HG02610 (cell line): Measurements from ENCODE around the gene FADS2.

ENCODE experiments used
- ATAC-seq: cut with Tn5 transposase; IDR thresholded peaks from one replicate; pipeline ENCODE4 v1.9.1; 2021; ENCODE audit warnings: mild to moderate bottlenecking, moderate library complexity; ENCODE audit not compliant: unreplicated experiment

The FADS2 gene

DNA sequence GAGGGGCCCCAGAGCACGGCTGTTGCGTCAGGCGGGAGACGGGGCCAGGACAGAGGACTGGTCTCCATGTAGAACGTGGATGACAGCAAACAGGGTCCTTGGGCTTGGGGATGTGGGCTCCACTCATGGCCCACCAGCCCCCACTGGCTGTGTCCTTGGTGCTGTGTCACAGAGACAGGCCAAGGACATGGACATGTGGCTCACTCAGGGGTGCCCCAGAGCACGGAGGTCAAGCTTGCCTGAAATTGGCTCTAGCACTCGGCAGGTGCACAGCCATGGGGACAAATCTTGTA is 14.4 kb downstream of the FADS2 start:
- ATAC-seq, result no peak

DNA sequence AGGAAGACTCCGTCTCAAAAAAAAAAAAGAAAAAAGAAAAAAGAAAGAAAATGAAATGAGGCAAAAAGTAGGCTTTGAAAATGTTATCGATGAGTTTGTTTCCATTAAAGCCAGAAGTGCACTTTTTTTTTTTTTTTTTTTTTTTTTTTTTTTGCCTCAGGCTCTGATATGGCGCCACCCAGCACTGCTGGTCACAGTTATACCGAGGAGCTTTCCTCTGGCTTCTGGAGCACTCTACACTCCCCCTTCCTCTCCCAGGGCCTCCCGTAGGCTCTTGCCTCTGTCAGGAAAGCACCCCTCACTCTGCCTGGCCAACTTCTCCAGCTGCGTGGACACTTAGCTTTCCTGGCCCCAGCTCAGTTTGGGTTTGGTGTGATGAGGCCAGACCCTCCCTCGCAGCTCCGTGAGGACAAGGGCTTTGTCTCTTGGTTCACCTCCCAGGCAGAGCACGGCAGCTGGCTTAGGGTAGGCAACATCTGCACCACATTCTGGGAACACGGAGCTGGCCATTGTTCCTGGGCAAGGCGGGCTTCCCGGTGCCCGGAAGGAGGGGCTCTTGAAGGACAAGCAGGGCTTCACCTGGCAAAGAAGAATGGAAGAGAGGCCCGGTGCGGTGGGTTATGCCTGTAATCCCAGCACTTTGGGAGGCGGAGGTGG is 16.9 kb downstream of the FADS2 start:
- ATAC-seq, result no peak

DNA sequence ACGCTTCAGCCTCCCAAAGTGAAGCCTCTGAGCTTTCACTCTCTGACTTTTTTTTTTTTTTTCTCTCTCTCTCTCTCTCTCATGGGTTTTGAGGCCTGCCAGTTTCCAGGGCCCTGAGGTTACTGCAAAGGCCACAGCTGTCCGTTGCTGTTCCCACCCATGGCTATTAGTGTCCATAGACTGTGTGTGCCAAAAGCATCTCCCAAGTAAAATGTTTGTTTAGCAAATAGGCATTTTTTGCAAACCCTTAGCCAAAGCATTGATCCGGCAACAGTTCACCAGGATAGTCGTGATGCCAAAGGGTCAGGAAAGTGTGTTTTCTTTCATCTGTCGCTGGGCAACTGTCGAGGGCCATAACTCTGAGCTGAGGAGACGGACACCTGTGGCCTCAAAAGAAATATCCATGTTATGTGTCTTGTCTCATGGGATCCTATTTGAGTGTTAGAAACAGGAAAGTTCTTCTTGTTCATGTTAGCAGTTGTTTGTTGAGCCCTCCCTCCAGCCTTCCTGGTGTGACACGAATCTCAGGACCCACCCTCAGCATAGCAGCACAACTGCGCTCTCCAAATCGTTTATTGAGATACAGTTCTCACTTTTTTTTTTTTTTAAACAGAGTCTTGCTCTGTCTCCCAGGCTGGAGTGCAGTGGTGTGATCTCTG is 18.4 kb downstream of the FADS2 start:
- no peak for ATAC-seq

DNA sequence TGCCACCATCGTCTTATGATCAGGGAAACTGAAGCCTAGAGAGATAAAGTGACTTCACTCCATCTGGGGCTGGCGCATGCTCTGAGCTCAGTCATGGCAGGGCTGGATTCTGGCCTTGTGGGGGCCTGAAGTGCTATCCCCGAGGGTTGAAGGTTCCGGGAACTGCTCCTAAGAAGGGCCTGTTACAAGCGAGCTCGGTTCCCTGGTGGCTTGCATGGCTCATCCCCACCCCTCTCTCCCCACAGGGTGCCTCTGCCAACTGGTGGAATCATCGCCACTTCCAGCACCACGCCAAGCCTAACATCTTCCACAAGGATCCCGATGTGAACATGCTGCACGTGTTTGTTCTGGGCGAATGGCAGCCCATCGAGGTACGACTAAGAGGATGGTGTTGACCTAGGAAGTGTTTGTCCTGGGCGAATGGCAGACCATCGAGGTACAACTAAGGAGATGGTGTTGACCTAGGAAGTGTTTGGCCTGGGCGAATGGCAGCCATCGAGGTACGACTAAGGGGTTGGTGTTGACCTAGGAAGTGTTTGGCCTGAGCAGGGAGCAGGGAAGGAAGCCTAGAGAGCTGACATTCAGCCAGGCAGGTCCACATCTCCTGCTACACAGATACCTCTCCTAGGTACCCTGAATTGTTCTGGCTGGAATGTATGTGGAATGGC is 19.9 kb downstream of the FADS2 start:
- ATAC-seq, result no peak

DNA sequence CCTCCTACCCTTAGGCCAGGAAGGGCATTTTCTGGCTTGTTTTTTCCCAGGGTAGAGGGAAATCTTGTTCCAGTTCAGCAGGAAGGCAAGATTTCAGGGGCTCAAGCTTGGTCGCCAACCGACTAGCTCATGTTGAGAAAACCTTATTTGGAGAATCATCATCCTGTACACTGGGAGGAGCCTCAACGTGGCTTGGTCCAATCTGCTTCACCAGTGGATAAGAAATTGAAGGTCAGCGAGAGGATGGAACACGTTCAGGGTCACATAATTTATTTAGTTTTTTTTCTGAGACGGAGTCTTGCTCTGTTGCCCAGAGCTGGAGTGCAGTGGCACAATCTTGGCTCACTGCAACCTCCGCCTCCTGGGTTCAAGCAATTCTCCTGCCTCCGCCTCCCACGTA is 20.5 kb downstream of the FADS2 start:
- ATAC-seq, result no peak

DNA sequence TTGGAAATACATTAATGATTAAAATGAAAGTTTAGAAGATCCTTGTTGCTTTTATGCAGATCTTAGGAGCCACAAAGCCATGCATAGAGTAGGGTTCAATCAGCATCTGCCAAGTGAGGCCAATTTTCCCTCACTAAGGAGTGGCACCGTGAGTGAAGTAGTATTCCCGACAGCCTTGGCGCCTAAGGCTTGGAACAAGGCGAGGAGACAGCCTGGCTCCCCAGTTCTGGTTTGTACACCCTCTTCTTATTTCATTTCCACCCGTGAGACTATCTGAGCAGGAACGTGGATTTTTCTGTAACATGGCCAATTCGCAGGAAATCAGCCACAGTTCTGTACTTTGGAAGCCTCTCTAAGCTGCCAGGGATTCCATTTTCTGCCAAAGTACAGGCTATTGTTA is 22.6 kb downstream of the FADS2 start:
- no peak for ATAC-seq

DNA sequence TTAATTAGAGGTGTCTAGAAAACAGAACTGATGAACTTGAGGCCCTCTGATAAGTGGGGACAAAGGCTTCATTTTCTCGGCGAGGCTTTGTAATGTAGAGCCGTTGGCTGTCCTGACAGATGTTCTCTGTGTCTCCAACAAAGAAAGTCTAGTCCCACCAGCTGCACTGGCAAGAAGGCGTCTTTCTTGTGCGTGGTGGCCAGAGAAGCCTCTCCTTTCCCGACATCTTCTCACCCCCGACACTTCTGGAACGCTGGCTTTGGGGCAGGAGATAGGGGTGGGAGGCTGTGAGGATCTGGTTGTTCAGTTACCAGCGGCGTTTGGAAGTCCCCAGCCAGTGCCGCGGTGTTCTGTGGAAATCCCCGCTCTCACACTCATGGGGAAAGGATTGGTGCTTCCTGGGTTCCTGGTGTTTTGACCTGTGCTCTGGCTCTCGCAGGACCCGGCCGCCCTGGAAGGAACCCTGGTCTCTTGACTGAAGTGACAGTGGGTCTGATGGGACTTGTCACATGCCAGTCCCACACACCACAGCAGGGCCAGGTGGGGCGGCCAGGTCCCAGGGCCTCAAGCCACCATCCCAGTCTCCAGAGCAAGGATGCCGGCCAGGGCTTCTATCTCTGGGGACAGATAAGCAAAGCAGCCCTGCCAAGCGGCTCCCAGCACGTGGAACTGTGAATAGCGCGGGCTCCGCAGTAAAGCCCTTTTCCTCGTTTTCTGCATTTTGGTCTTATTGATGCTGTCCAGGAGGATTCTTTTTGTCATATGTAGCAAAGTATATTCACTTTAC is 23.2 kb downstream of the FADS2 start:
- ATAC-seq, result no peak

DNA sequence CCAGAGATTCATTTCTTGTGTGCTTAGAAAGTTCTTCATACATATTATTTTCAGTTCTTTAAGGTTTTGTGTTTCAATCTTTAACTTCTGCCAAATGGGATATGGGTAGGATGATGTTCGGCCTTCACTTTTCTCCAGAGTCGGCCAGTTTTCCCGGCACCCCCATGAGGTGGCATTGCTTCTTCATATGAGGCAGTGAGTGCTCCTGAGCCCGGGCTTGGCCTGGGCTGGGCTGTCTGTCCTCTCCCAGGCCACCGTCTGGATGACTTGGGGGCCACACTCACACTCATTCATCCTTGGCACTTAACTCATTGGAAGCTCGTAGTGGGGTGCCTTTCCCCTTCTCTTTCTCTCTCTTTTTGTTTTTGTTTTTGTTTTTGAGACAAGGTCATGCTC is 23.8 kb downstream of the FADS2 start:
- no peak for ATAC-seq

DNA sequence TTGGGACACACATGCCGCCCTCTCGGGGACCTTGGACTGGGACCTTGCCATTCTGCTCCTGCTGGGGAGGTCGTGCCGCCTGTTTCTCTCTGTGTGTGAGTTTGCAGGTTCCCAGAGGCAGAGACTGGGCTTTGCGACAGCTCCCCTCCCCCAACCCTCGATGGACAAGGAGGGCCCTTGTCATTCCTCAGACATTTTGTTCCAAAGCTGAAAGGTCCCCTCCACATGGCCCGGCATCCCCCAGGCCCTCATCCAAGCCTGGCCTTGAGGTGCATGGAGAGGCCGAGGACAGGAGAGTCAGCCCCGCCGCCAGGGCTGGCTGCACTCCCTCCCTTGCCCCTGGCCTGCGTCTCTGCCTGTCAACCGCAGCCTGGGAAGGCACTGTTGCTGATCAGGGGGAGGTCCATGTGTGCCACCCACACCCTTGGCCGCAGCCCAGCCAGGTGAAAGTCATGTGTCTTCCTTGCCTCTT is 25.6 kb downstream of the FADS2 start:
- no peak for ATAC-seq

DNA sequence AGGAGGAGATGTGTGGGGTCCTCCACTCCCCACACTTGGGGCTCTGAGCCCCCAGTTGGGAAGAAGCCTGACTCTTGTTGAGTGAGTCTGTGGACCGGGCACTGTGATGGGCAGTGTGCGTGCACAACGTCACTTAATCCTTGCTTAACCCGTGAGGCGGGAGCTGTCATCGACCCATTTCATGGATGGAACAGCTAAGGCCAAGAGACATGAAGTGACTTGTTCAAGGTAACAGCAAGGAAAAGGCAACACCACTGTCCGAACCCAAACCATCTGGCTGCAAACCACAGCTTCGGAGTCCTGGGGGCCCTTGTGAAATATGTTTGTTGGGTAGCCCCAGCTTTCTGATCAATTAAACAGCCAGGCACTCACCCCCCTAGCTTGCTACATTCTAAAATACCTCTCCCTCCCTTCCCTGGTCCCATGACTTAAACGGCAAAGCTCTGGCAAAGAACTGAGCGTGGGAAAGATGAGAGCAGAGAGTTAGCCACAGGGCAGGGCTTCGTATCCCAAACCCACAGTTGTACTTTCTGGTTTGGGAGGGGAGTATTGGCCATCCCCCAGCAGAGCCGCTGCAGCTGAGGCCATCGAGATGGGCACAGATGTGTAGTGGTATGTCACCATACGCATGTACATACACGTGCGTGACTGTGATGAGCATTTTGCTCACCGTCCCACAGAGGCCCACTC is 26.3 kb downstream of the FADS2 start:
- no peak for ATAC-seq

DNA sequence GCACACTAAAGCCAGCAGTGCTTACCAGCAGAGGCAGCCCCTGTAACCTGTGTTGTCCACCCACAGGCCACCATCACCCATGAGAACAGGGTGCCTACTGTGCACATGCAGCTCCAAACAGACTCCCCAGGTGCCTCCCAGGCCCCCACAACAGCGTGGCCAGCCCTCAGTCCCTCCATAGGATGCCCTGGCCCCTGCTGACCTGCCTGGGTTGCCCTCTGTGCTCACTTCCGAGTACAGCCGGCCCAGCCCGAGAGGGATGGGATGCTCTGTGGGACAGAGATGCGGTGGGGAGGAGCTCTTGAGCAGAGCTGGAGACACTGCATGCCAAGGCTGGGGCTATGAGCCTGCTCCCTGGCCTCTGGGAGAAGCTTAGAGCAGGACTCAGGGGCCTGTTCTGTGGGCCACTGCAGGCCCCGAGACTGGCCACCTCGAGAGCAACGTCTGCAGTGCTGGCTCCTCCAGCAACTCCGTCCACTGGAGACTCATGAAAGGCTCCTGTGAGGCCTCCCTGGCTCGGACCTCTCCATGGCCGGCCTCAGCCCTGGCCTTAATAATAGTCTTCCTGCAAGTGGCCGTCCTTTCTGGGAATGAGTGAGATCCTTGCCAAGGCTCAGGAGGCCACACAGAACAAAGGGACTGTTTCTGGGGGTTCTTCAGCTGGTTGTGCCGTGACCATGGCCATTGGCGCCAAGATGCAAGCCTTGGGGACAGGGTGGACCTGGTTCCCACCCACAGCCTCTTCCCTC is 27.0 kb downstream of the FADS2 start:
- ATAC-seq, result no peak

DNA sequence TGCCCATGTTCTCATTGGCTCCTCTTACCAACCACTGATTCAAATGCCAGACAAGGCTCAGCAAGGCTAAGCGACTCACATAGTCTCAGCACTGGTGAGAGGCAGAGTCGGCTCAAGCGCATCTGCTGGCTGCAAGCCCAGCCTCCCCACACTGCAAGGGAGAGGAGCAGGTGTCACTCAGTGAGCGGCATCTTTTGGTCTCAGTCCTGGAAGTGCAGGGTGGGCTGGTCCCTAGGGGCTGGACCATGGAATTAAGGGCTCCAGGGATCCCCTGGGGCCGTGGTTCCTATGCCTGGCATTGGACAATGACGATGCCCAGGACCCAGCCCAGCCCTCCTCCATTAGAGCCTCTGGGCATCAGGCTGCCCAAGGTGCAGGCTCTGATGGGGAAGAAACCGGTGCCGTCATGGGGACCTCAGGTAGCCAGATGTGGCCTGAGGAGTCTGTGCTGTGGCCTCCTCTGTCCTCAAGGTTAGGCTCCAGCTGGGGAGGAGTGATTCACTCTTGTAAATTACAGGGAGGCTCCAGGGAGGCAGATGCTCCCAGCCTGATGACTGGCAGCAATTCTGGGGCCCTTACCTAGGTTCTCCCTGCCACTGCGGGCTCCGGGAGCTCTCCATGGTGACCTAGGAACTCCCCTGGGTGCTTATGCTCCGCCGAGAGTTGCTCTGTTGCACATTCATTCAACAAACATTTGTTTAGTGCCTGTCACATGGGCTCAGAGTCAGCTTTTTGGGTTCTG is 28.0 kb downstream of the FADS2 start:
- no peak for ATAC-seq

DNA sequence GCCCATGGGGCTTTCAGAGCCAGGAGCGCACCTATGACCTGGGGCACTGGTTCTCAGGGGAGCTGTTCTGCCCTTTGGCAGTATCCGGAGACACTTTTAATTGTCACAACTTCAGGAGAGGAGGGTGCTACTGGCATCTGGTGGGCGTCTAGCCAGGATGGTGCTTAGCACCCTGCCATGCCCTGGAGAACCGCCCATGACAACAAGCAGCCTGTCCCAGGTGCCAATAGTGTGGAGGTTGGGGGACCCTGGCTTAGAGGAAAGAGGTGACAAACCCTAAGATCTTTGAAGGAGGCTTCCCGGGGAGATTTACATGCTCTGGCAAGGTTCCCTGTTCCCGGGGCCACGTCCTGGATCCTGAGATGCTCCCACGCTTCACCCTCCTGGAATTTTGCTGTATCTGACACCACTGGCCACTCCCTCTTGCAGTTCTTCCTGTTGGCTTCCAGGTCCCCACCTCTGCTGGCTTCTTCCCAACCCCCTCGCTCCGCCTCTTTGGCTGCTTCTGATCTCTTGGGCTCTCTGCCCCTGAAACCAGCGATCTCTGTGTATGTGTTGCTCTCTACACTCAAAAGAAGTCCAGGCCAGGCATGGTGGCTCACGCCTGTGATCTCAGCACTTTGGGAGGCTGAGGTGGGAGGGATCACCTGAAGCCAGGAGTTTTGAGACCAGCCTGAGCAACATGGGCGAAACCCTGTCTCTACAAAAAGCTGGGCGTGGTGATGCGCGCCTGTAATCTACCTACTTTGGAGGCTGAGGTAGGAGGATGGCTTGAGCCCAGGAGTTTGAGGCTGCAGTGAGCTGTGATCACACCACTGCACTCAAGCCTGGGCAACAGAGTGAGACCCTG is 32.2 kb downstream of the FADS2 start:
- no peak for ATAC-seq

DNA sequence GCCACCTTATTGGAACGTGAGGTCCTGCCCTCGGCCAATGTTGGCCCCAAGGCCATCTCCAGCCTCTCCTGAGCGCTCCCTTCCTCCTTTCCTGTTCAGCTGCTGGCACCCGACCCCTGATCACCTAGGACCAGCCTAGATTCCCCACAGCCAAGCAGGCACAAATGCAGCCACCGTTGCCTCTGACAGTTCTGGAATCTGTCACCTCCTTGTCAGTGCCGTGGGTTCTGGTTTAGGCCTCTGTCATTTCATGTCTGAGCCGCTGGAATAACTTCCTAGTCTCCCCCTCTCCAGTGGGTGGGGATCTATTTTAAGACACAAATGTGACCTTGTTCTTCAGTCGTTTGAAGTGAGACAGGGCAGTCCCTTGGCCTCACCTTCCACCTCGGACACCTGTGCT is 33.5 kb downstream of the FADS2 start:
- ATAC-seq, result no peak

DNA sequence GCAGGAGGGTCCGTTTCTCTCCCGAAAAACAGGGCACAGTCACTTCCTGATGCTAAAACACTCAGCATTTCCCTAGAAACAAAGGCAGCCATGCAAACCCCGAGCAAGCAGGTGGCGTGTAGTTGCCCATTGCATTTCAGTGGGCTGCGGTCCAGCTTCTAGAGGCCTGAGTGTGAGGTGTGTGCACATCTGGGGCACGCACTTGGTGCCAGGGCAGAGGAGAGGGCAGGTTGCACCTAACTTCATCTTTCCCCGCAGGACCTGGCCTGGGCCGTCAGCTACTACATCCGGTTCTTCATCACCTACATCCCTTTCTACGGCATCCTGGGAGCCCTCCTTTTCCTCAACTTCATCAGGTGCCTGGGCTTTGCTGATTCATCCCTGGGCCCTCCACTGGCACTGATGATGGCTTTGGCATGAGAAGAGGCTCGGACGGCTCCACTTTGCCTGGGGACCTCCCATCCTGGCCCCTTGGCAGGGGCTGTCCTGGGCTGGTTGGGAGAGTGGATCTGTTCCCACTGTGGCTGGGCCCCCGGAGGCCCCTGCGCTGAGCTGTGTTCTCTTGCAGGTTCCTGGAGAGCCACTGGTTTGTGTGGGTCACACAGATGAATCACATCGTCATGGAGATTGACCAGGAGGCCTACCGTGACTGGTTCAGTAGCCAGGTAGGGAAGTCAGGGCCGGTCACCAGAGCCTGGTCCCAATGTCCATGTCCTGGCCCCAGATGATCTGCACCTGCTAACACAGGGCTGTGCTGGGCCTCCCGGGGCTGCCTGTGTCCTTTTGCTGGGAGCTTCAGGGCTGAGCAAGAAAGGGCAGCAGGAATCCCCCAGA is 34.8 kb downstream of the FADS2 start:
- no peak for ATAC-seq

DNA sequence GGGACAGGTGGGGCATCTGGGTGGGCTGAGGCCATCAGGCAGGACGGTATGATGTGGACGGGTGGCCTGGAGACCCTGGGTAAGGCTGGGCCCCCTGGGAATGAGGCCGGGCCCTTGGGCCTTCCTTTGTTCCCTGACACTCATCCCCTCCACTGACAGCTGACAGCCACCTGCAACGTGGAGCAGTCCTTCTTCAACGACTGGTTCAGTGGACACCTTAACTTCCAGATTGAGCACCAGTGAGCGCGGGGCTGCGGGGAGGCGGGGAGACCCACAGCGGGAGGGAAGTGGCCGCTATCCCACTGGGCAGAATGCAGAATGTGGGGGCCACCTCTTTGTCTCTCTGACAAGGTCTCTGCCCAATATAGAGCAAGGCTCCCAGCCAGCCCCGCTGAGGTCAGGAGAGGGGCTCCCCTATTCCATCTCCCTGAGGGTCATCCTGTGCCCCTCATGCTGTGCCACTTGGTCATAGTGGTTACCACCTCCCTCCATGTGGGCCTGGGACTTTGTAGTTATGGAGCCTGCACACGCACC is 35.5 kb downstream of the FADS2 start:
- no peak for ATAC-seq
